Ishikawa (cell line): ENCODE results near the gene EYA3.
A peak's percentile ranks its signal among the peaks of the same experiment; 100 is the strongest.

ENCODE experiments used
- CEBPB ChIP-seq: IDR thresholded peaks from 2 replicates; pipeline ENCODE4 v1.6.1; 2012
- CREB1 ChIP-seq: IDR thresholded peaks from 2 replicates; pipeline ENCODE4 v1.6.1; 2012; ENCODE audit warnings: low read depth
- EGR1 ChIP-seq: IDR thresholded peaks from 2 replicates; pipeline ENCODE4 v1.6.1; 2012
- EP300 ChIP-seq: IDR thresholded peaks from 2 replicates; pipeline ENCODE4 v1.6.1; 2012; ENCODE audit warnings: borderline replicate concordance
- FOXM1 ChIP-seq: IDR thresholded peaks from 2 replicates; pipeline ENCODE4 v1.6.1; 2012; ENCODE audit warnings: low read depth, borderline replicate concordance
- MAX ChIP-seq: IDR thresholded peaks from 2 replicates; pipeline ENCODE4 v1.6.1; 2012
- NFIC ChIP-seq: IDR thresholded peaks from 2 replicates; pipeline ENCODE4 v1.6.1; 2012
- RAD21 ChIP-seq: IDR thresholded peaks from 2 replicates; pipeline ENCODE4 v1.6.1; 2012; ENCODE audit warnings: low read depth
- REST ChIP-seq: IDR thresholded peaks from 2 replicates; pipeline ENCODE4 v1.6.1; 2012; ENCODE audit warnings: low read depth, mild to moderate bottlenecking
- TAF1 ChIP-seq: IDR thresholded peaks from 2 replicates; pipeline ENCODE4 v1.6.1; 2012; ENCODE audit warnings: low read depth, mild to moderate bottlenecking
- TCF12 ChIP-seq: IDR thresholded peaks from 2 replicates; pipeline ENCODE4 v1.6.1; 2012; ENCODE audit warnings: low read depth
- TEAD4 ChIP-seq: IDR thresholded peaks from 2 replicates; pipeline ENCODE4 v1.6.1; 2012
- USF1 ChIP-seq: IDR thresholded peaks from 2 replicates; pipeline ENCODE4 v1.6.1; 2012
- YY1 ChIP-seq: IDR thresholded peaks from 2 replicates; pipeline ENCODE4 v1.6.1; 2012; ENCODE audit warnings: low read depth
- ZBTB7A ChIP-seq: IDR thresholded peaks from 2 replicates; pipeline ENCODE4 v1.6.1; 2012; ENCODE audit warnings: low read depth

The EYA3 gene

GRCh38 chr1:28091043-28091781 lies 2.8 kb upstream of the EYA3 start:
- TF ChIP-seq EP300 (no peak), NFIC (no peak), RAD21 (peak; percentile 70), TCF12 (no peak)

GRCh38 chr1:28087614-28088167 lies 719 bp downstream of the EYA3 start:
- TF ChIP-seq EP300 (no peak), YY1 (no peak), NFIC (no peak), EGR1 (no peak), REST (no peak), CREB1 (no peak), CEBPB (no peak), ZBTB7A (no peak), TCF12 (no peak), MAX (no peak), USF1 (no peak)

- TF ChIP-seq CEBPB (no peak), TEAD4 (no peak), TCF12 (no peak)
These were observed 1.8 kb downstream of the EYA3 start for GRCh38 chr1:28086651-28087050.

- no peak for TF ChIP-seq RAD21
- TF ChIP-seq EP300, result no peak
- TF ChIP-seq MAX, result no peak
- no peak for TF ChIP-seq ZBTB7A
- no peak for TF ChIP-seq CREB1
- TF ChIP-seq TCF12, result no peak
- no peak for TF ChIP-seq NFIC
- no peak for TF ChIP-seq FOXM1
- TF ChIP-seq TAF1, result no peak
- TF ChIP-seq USF1, result no peak
- TF ChIP-seq TEAD4, result no peak
These were observed 3.3 kb downstream of the EYA3 start for GRCh38 chr1:28085129-28085528.

- no peak for TF ChIP-seq TAF1
- no peak for TF ChIP-seq EP300
- TF ChIP-seq TEAD4, result no peak
- no peak for TF ChIP-seq YY1
- no peak for TF ChIP-seq NFIC
- no peak for TF ChIP-seq TCF12
- no peak for TF ChIP-seq REST
These were observed 4.5 kb downstream of the EYA3 start for GRCh38 chr1:28083876-28084275.

- TF ChIP-seq RAD21 (no peak), NFIC (peak; percentile 60; the same call in 1 of the 2 replicates)
These were observed 9.5 kb downstream of the EYA3 start for GRCh38 chr1:28078680-28079626.
